AG09319 (cell line): Measurements from ENCODE around the gene KLHL30.

ENCODE experiments used
- DNase-seq: peaks from one replicate; pipeline ENCODE4 v3.0.0-alpha.2; 2010; ENCODE audit warnings: low read depth; ENCODE audit errors: extremely low read depth
- CTCF ChIP-seq: IDR thresholded peaks from 2 replicates; pipeline ENCODE4 v1.5.1; 2011; ENCODE audit warnings: low read depth, mild to moderate bottlenecking, inconsistent platforms, low read length, moderate library complexity

The KLHL30 gene

GRCh38 chr2:238150686-238151085 is 12.2 kb downstream of the KLHL30 start:
- no peak for DNase-seq
- no peak for TF ChIP-seq CTCF

GRCh38 chr2:238151205-238151604 is 12.7 kb downstream of the KLHL30 start:
- no peak for TF ChIP-seq CTCF
- DNase-seq: no peak

GRCh38 chr2:238151628-238152235 is 13.3 kb downstream of the KLHL30 start:
- no peak for DNase-seq
- no peak for TF ChIP-seq CTCF

- TF ChIP-seq CTCF: peak; percentile 20
- no peak for DNase-seq
Observed at GRCh38 chr2:238152771-238153688, 14.6 kb downstream of the KLHL30 start.

- DNase-seq: no peak
- TF ChIP-seq CTCF: no peak
Observed at GRCh38 chr2:238154570-238154969, 16.1 kb downstream of the KLHL30 start.

- DNase-seq: peak; percentile 89
- TF ChIP-seq CTCF: no peak
Observed at GRCh38 chr2:238155051-238155760, 16.7 kb downstream of the KLHL30 start.
